Measurements from ENCODE around the gene NSD2.
A peak's percentile ranks its signal among the peaks of the same experiment; 100 is the strongest.

The NSD2 gene

GRCh38 chr4:1898007-1898406 lies 26.8 kb downstream of the NSD2 start:
- DNase-seq (ENCODE audit: low read depth in 2 of 2), result no peak
- no peak for TF ChIP-seq CTCF (IDR thresholded peaks at IDR 0.05; ENCODE audit: low read depth, low read length)
- no peak overlapping the region for H3K4me3 ChIP-seq (replicated peaks in 1 of 2; ENCODE audit: low read depth in 2 of 2, low read length in 2 of 2)

GRCh38 chr4:1898681-1899080 lies 27.5 kb downstream of the NSD2 start:
- no peak for DNase-seq (ENCODE audit: low read depth in 2 of 2)
- no peak for TF ChIP-seq CTCF (IDR thresholded peaks at IDR 0.05; ENCODE audit: low read depth, low read length)
- no peak overlapping the region for H3K4me3 ChIP-seq (replicated peaks in 1 of 2; ENCODE audit: low read depth in 2 of 2, low read length in 2 of 2)

- peak; percentile 86 to 88 for DNase-seq (ENCODE audit: low read depth in 2 of 2)
- H3K4me3 ChIP-seq (replicated peaks in 1 of 2; ENCODE audit: low read depth in 2 of 2, low read length in 2 of 2), result no peak overlapping the region
- TF ChIP-seq CTCF (IDR thresholded peaks at IDR 0.05; ENCODE audit: low read depth, low read length), result peak; percentile 74
Measured at GRCh38 chr4:1899149-1900086, 28.2 kb downstream of the NSD2 start.

- no peak for TF ChIP-seq CTCF (IDR thresholded peaks at IDR 0.05; ENCODE audit: low read depth, low read length)
- H3K4me3 ChIP-seq (replicated peaks in 1 of 2; ENCODE audit: low read depth in 2 of 2, low read length in 2 of 2), result no peak overlapping the region
- no peak for DNase-seq (ENCODE audit: low read depth in 2 of 2)
Measured at GRCh38 chr4:1900087-1900433, 28.9 kb downstream of the NSD2 start.

GRCh38 chr4:1900624-1901023 lies 29.4 kb downstream of the NSD2 start:
- no peak for TF ChIP-seq CTCF (IDR thresholded peaks at IDR 0.05; ENCODE audit: low read depth, low read length)
- no peak for DNase-seq (ENCODE audit: low read depth in 2 of 2)

GRCh38 chr4:1901127-1901526 lies 29.9 kb downstream of the NSD2 start:
- no peak for DNase-seq (ENCODE audit: low read depth in 2 of 2)
- TF ChIP-seq CTCF (IDR thresholded peaks at IDR 0.05; ENCODE audit: low read depth, low read length), result no peak
- H3K4me3 ChIP-seq (replicated peaks in 1 of 2; ENCODE audit: low read depth in 2 of 2, low read length in 2 of 2), result no peak overlapping the region

More at GRCh38 chr4:1900624-1901023, 29.4 kb downstream of the NSD2 start:
- no peak overlapping the region for H3K4me3 ChIP-seq (replicated peaks in 1 of 2; ENCODE audit: low read depth in 2 of 2, low read length in 2 of 2)
